RWPE2 (cell line): ENCODE measurements around the gene GTF2F2.
"Not testable (repeated sequence)": the region's sequence is repeated elsewhere in the genome, so short reads cannot be mapped to it uniquely, and the experiment has no call there.

ENCODE experiments used
- ATAC-seq: fragments of 200-7000 bp; cut with Tn5 transposase; 3 replicates; pipeline ENCODE4 v1.9.1; 2021; ENCODE audit warnings: low read depth
- DNase-seq: peaks from one replicate; pipeline ENCODE4 v3.0.0-alpha.2; 2020; ENCODE audit warnings: low spot score
- H3K27ac ChIP-seq: fragments of 450-650 bp; 2 replicates; pipeline ENCODE4 v1.5.1; 2017; ENCODE audit warnings: mild to moderate bottlenecking; ENCODE audit not compliant: poor library complexity, severe bottlenecking
- H3K27me3 ChIP-seq: fragments of 250-450 bp; sonication (Bioruptor Pico); 2 replicates; pipeline ENCODE4 v1.5.1; 2021; ENCODE audit warnings: mild to moderate bottlenecking, moderate library complexity; ENCODE audit not compliant: insufficient read depth, poor library complexity, severe bottlenecking
- H3K36me3 ChIP-seq: fragments of 250-450 bp; sonication (Bioruptor Pico); 2 replicates; pipeline ENCODE4 v1.5.1; 2020; ENCODE audit warnings: low read depth, mild to moderate bottlenecking, moderate library complexity
- H3K4me1 ChIP-seq: fragments of 250-450 bp; sonication (Bioruptor Pico); 2 replicates; pipeline ENCODE4 v1.5.1; 2021; ENCODE audit warnings: mild to moderate bottlenecking, moderate library complexity; ENCODE audit not compliant: insufficient read depth, poor library complexity, severe bottlenecking
- H3K4me3 ChIP-seq: fragments of 250-450 bp; sonication (Bioruptor Pico); 2 replicates; pipeline ENCODE4 v1.5.1; 2021; ENCODE audit warnings: mild to moderate bottlenecking, moderate library complexity; ENCODE audit not compliant: severe bottlenecking
- H3K9me3 ChIP-seq: fragments of 250-450 bp; sonication (Bioruptor Pico); 2 replicates; pipeline ENCODE4 v1.5.1; 2021; ENCODE audit warnings: mild to moderate bottlenecking, moderate library complexity; ENCODE audit not compliant: severe bottlenecking
- TF ChIP-seq, protein P1 (sequence below): fragments of 450-650 bp; IDR thresholded peaks from one replicate; pipeline ENCODE4 v1.5.1; 2017; ENCODE audit warnings: mild to moderate bottlenecking, moderate library complexity; ENCODE audit not compliant: poor library complexity, severe bottlenecking

GTF2F2 gene

DNA sequence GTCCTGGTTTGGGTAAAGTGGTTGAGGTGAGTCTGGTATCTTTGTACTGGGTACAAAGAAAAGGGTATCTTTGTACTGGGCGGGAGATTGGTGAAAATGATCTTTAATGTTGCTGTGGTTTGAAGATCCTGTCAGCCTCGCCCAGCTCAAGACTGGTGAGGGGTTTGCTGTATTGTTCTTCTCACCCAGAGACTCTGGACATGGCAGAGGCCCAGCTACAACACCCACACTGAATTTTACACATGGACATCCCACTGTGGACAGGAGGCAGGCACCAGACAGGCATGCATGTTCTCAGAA is 177.8 kb downstream of the GTF2F2 start:
- no peaks in the 10 kb centered on the region for H3K36me3 ChIP-seq
- H3K27me3 ChIP-seq, result no peaks in the 10 kb centered on the region
- no peaks in the 10 kb centered on the region for H3K9me3 ChIP-seq
- no peak; the same call in 2 of the 3 replicates for ATAC-seq
- DNase-seq, result no peak
- no peaks in the 10 kb centered on the region for H3K4me1 ChIP-seq
- TF ChIP-seq, protein P1, sequence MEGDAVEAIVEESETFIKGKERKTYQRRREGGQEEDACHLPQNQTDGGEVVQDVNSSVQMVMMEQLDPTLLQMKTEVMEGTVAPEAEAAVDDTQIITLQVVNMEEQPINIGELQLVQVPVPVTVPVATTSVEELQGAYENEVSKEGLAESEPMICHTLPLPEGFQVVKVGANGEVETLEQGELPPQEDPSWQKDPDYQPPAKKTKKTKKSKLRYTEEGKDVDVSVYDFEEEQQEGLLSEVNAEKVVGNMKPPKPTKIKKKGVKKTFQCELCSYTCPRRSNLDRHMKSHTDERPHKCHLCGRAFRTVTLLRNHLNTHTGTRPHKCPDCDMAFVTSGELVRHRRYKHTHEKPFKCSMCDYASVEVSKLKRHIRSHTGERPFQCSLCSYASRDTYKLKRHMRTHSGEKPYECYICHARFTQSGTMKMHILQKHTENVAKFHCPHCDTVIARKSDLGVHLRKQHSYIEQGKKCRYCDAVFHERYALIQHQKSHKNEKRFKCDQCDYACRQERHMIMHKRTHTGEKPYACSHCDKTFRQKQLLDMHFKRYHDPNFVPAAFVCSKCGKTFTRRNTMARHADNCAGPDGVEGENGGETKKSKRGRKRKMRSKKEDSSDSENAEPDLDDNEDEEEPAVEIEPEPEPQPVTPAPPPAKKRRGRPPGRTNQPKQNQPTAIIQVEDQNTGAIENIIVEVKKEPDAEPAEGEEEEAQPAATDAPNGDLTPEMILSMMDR, result no peak
- no peak overlapping the region for H3K4me3 ChIP-seq
- no peak overlapping the region for H3K27ac ChIP-seq

DNA sequence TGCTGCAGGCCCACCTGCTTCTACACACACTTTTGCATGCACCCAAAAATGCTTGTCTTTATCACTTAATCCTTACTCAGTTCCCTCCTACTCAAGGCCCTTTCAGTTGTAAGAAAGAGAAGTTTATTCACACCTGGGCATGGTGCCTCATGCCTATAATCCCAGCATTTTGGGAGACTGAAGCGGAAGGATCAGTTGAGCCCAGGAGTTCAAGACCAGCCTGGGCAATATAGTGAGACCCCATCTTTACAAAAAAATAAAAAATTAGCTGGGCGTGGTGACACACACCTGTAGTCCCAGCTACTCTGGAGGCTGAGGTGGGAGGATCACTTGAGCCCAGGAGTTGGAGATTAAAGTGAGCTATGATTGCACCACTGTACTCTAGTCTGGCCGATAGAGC is 178.2 kb downstream of the GTF2F2 start:
- H3K27me3 ChIP-seq, H3K27ac ChIP-seq, ATAC-seq, H3K36me3 ChIP-seq, H3K9me3 ChIP-seq, H3K4me1 ChIP-seq, H3K4me3 ChIP-seq, DNase-seq: not testable (repeated sequence)

DNA sequence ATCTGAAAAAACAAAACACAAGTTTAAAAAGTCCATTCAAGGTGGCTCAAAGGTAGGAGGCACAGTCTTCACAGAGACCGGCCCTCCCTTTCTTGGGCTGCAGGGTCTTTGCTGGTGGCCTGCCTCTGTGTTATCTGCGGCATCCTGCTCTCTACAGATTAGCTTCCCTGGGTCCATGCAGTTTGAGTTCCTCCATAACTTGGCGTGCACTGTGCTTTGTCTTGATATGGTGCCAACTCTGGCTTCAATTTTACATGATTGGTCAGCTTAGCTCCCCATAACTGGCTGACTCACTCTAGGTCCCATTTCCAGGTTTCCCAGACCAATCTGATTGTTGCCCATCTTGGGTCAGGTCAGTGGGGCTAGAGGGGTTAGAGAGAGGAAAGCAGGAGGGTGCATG is 178.9 kb downstream of the GTF2F2 start:
- no peaks in the 10 kb centered on the region for H3K36me3 ChIP-seq
- no peaks in the 10 kb centered on the region for H3K9me3 ChIP-seq
- TF ChIP-seq, protein P1, result no peak
- no peaks in the 10 kb centered on the region for H3K27me3 ChIP-seq
- H3K4me1 ChIP-seq, result no peaks in the 10 kb centered on the region
- H3K27ac ChIP-seq, result no peak overlapping the region
- no peak for DNase-seq
- no peak overlapping the region for H3K4me3 ChIP-seq
- ATAC-seq, result no peak

DNA sequence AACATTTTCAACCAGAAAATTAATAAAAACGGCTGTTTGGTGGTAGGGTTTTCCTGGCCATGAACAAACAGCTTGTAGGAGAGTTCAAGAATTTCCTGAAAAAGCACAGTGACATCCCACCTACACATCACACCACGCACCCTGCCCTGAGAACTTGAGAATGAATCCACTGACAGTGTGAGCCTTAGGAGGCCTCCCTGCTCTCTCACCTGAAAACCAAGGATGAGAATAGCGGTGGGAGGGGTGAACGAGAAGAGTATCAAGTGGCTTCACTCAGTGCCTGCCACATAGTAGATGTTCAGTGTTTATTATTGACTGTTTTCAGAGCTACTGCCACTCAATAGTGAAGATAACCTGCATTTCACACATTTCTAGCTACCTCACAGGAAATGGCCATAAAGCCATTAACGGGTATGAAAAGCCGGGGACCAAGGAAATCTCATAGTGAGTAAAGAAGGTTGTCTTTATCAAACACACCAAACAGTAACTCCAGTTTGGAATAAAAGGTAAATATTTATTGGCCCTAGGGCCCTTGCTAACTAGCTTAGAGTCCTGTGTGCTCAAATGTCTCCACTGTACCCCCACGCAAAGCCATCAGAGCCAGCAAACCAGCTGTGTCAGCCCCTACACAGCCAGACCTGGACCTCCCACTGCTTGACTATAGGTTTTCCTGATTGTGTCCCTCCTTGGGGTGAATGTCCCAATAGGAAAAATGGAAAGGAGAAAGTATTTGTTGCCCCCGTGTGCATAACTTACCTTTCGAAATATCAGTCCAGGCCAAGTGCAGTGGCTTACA is 180.1 kb downstream of the GTF2F2 start:
- H3K4me3 ChIP-seq, result no peak overlapping the region
- no peak for ATAC-seq
- no peaks in the 10 kb centered on the region for H3K4me1 ChIP-seq

DNA sequence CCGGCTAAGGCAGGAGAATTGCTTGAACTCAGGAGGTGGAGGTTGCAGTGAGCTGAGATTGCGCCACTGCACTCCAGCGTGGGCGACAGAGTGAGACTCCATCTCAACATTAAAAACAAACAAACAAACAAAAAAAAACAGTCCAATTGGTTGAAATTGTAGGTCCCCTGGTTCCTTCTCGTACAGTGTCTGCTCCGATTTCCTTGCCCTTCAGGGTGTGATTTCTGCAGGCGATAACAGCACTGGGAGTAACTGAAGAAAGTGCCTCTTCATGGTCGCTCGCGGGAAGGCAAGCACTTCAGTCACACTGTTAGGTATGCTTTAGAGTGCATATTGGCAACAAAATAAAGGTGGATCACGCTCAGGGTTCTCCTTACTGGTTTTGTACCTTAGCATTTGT is 181.0 kb downstream of the GTF2F2 start:
- no peaks in the 10 kb centered on the region for H3K36me3 ChIP-seq
- no peaks in the 10 kb centered on the region for H3K9me3 ChIP-seq
- DNase-seq (no peak), ATAC-seq (no peak)
- H3K27me3 ChIP-seq, result no peaks in the 10 kb centered on the region
- TF ChIP-seq, protein P1, result no peak
- H3K27ac ChIP-seq, result no peak overlapping the region
- H3K4me3 ChIP-seq, result no peak overlapping the region
- no peaks in the 10 kb centered on the region for H3K4me1 ChIP-seq

More for the DNA sequence above, 180.1 kb downstream of the GTF2F2 start:
- no peaks in the 10 kb centered on the region for H3K27me3 ChIP-seq
- H3K36me3 ChIP-seq, result no peaks in the 10 kb centered on the region
- no peak for DNase-seq
- no peak overlapping the region for H3K27ac ChIP-seq
- no peaks in the 10 kb centered on the region for H3K9me3 ChIP-seq
- TF ChIP-seq, protein P1, result no peak
